ENCODE data around the gene ADARB1.

- TF ChIP-seq, protein P1, sequence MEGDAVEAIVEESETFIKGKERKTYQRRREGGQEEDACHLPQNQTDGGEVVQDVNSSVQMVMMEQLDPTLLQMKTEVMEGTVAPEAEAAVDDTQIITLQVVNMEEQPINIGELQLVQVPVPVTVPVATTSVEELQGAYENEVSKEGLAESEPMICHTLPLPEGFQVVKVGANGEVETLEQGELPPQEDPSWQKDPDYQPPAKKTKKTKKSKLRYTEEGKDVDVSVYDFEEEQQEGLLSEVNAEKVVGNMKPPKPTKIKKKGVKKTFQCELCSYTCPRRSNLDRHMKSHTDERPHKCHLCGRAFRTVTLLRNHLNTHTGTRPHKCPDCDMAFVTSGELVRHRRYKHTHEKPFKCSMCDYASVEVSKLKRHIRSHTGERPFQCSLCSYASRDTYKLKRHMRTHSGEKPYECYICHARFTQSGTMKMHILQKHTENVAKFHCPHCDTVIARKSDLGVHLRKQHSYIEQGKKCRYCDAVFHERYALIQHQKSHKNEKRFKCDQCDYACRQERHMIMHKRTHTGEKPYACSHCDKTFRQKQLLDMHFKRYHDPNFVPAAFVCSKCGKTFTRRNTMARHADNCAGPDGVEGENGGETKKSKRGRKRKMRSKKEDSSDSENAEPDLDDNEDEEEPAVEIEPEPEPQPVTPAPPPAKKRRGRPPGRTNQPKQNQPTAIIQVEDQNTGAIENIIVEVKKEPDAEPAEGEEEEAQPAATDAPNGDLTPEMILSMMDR (IDR thresholded peaks at IDR 0.05), result no peak
- TF ChIP-seq EZH2 (IDR thresholded peaks at IDR 0.05; ENCODE audit: borderline replicate concordance, insufficient read depth, low read depth, low read length, poor library complexity, severe bottlenecking), result no peak
Observed at GRCh38 chr21:45168522-45168921, 94.1 kb downstream of the ADARB1 start.

Measured in B cell (primary cell).